H9 (cell line): Measurements from ENCODE around the gene GPR15LG. TPM values are rescaled to one million over a fixed set of nuclear protein-coding genes. Genes with fewer than 3 reads are reported as not detected.
"Not testable (repeated sequence)": the region's sequence is repeated elsewhere in the genome, so short reads cannot be mapped to it uniquely, and the experiment has no call there.

Experiments
- DNase-seq: peaks from one replicate; pipeline ENCODE4 v3.0.0-alpha.2; 2017
- H2AFZ ChIP-seq: one replicate; pipeline ENCODE4 v1.6.1; 2013; ENCODE audit warnings: mild to moderate bottlenecking, low read length, control low read depth, moderate library complexity
- H2AK5ac ChIP-seq: 2 replicates; pipeline ENCODE4 v1.6.1; 2013; ENCODE audit warnings: low read length, control low read depth, mixed read lengths; ENCODE audit not compliant: insufficient read length
- H2BK120ac ChIP-seq: one replicate; pipeline ENCODE4 v1.6.1; 2013; ENCODE audit warnings: low read depth, mild to moderate bottlenecking, low read length, control low read depth, inconsistent platforms; ENCODE audit not compliant: poor library complexity, severe bottlenecking
- H2BK12ac ChIP-seq: 2 replicates; pipeline ENCODE4 v1.6.1; 2013; ENCODE audit warnings: low read length, control low read depth, mixed read lengths, low read depth; ENCODE audit not compliant: insufficient read length
- H2BK15ac ChIP-seq: 2 replicates; pipeline ENCODE4 v1.6.1; 2013; ENCODE audit warnings: low read depth, low read length, control low read depth
- H2BK20ac ChIP-seq: one replicate; pipeline ENCODE4 v1.6.1; 2013; ENCODE audit warnings: low read depth, mild to moderate bottlenecking, low read length, control low read depth, inconsistent platforms; ENCODE audit not compliant: poor library complexity, severe bottlenecking
- H2BK5ac ChIP-seq: 2 replicates; pipeline ENCODE4 v1.6.1; 2013; ENCODE audit warnings: low read length, control low read depth, mixed read lengths; ENCODE audit not compliant: insufficient read length
- H3K14ac ChIP-seq: 2 replicates; pipeline ENCODE4 v1.6.1; 2013; ENCODE audit warnings: low read length, control low read depth; ENCODE audit not compliant: insufficient read depth
- H3K18ac ChIP-seq: 2 replicates; pipeline ENCODE4 v1.6.1; 2013; ENCODE audit warnings: low read depth, mild to moderate bottlenecking, mixed read lengths, low read length, control low read depth; ENCODE audit not compliant: insufficient read length
- H3K23ac ChIP-seq: 2 replicates; pipeline ENCODE4 v1.6.1; 2013; ENCODE audit warnings: low read length, control low read depth, mixed read lengths, low read depth; ENCODE audit not compliant: insufficient read length
- H3K23me2 ChIP-seq: 2 replicates; pipeline ENCODE4 v1.6.1; 2013; ENCODE audit warnings: low read depth, mild to moderate bottlenecking, mixed read lengths, low read length, control low read depth; ENCODE audit not compliant: insufficient read length, poor library complexity, severe bottlenecking
- H3K27ac ChIP-seq: 2 replicates; pipeline ENCODE4 v1.5.1; 2013; ENCODE audit warnings: low read length, control low read depth, mixed read lengths, low read depth; ENCODE audit not compliant: insufficient read length
- H3K27me3 ChIP-seq: 2 replicates; pipeline ENCODE4 v1.6.1; 2013; ENCODE audit warnings: low read length, control low read depth, inconsistent platforms; ENCODE audit not compliant: insufficient read depth
- H3K4ac ChIP-seq: 2 replicates; pipeline ENCODE4 v1.6.1; 2013; ENCODE audit warnings: low read depth, mild to moderate bottlenecking, control low read depth, inconsistent platforms, low read length, moderate library complexity
- H3K4me1 ChIP-seq: 2 replicates; pipeline ENCODE4 v1.6.1; 2013; ENCODE audit warnings: low read length, control low read depth, inconsistent platforms; ENCODE audit not compliant: insufficient read depth
- H3K4me2 ChIP-seq: 2 replicates; pipeline ENCODE4 v1.6.1; 2013; ENCODE audit warnings: low read length, control low read depth, mixed read lengths; ENCODE audit not compliant: insufficient read length, insufficient read depth
- H3K56ac ChIP-seq: 2 replicates; pipeline ENCODE4 v1.6.1; 2013; ENCODE audit warnings: low read depth, mild to moderate bottlenecking, mixed read lengths, low read length, control low read depth; ENCODE audit not compliant: insufficient read length
- H3K79me1 ChIP-seq: 2 replicates; pipeline ENCODE4 v1.6.1; 2013; ENCODE audit warnings: low read depth, mild to moderate bottlenecking, moderate library complexity, low read length, control low read depth, inconsistent platforms; ENCODE audit not compliant: insufficient read depth, poor library complexity, severe bottlenecking
- H3K79me2 ChIP-seq: 2 replicates; pipeline ENCODE4 v1.6.1; 2013; ENCODE audit warnings: low read length, control low read depth, inconsistent platforms; ENCODE audit not compliant: insufficient read depth
- H3K9ac ChIP-seq: 2 replicates; pipeline ENCODE4 v1.6.1; 2013; ENCODE audit warnings: low read length, control low read depth, mixed read lengths; ENCODE audit not compliant: insufficient read length; ENCODE audit errors: extremely low read depth
- H3K9me3 ChIP-seq: one replicate; pipeline ENCODE4 v1.6.1; 2013; ENCODE audit warnings: low read depth, low read length, inconsistent platforms; ENCODE audit not compliant: control insufficient read depth
- H3T11ph ChIP-seq: one replicate; pipeline ENCODE4 v1.6.1; 2013; ENCODE audit warnings: mild to moderate bottlenecking, low read length, control low read depth, inconsistent platforms
- H4K20me1 ChIP-seq: one replicate; pipeline ENCODE4 v1.6.1; 2013; ENCODE audit not compliant: control insufficient read depth, insufficient read length, insufficient read depth
- H4K5ac ChIP-seq: 2 replicates; pipeline ENCODE4 v1.6.1; 2013; ENCODE audit warnings: low read depth, mild to moderate bottlenecking, mixed read lengths, low read length, control low read depth; ENCODE audit not compliant: insufficient read length
- H4K8ac ChIP-seq: replicated peaks from 2 replicates; pipeline ENCODE4 v1.6.1; 2013; ENCODE audit warnings: low read length, control low read depth, mixed read lengths, low read depth; ENCODE audit not compliant: insufficient read length
- H4K91ac ChIP-seq: 2 replicates; pipeline ENCODE4 v1.6.1; 2013; ENCODE audit warnings: low read depth, mild to moderate bottlenecking, moderate library complexity, mixed read lengths, low read length, control low read depth; ENCODE audit not compliant: insufficient read length
- H3K27ac Mint-ChIP-seq, 3 experiments: 2 replicates in 2 of 3; 3 replicates in 1 of 3; pipeline ENCODE4 v1.8.0; 2020 to 2021; ENCODE audit warnings: mixed read lengths in 3 of 3, mild to moderate bottlenecking in 1 of 3, moderate library complexity in 1 of 3
- H3K27me3 Mint-ChIP-seq: 2 replicates; pipeline ENCODE4 v1.8.0; 2021; ENCODE audit warnings: low read depth, mild to moderate bottlenecking, moderate library complexity, mixed read lengths
- H3K36me3 Mint-ChIP-seq, 3 experiments: 2 replicates in 2 of 3; 3 replicates in 1 of 3; pipeline ENCODE4 v1.8.0; 2020 to 2021; ENCODE audit warnings: low read depth in 3 of 3, mixed read lengths in 3 of 3; ENCODE audit not compliant: insufficient read depth in 1 of 3
- H3K4me1 Mint-ChIP-seq, 2 experiments: 2 replicates each; pipeline ENCODE4 v1.8.0; 2020; ENCODE audit warnings: mixed read lengths in 2 of 2
- H3K4me3 Mint-ChIP-seq, 2 experiments: 2 replicates in 1 of 2; 3 replicates in 1 of 2; pipeline ENCODE4 v1.8.0; 2020 to 2021; ENCODE audit warnings: mild to moderate bottlenecking in 2 of 2, mixed read lengths in 2 of 2, moderate library complexity in 1 of 2
- H3K9me3 Mint-ChIP-seq, 2 experiments: 2 replicates in 1 of 2; 3 replicates in 1 of 2; pipeline ENCODE4 v1.8.0; 2020; ENCODE audit warnings: mild to moderate bottlenecking in 2 of 2, mixed read lengths in 2 of 2, moderate library complexity in 1 of 2
- CTCF ChIP-seq: fragments of 200-600 bp; sonication (generic); conservative IDR thresholded peaks from 3 replicates; pipeline ENCODE4 v1.8.0; 2021; ENCODE audit warnings: antibody characterized with exemption, mild to moderate bottlenecking
- WGBS: extraction: QIAGEN DNeasy Blood & Tissue Kit; methylation state at CpG from one replicate; pipeline ENCODE4 v1.1.7; 2013; ENCODE audit warnings: missing lambda C conversion rate, low lambda C conversion rate, mixed read lengths; ENCODE audit not compliant: insufficient read length; ENCODE audit errors: extremely low coverage; 5-methylcytosine and 5-hydroxymethylcytosine counted together
- total RNA-seq: library from RNA; stranded (reverse); gene quantifications from 2 replicates; pipeline ENCODE4 v1.2.1, GENCODE V29; 2021

The GPR15LG gene
- total RNA-seq, 1 experiment from 2014 or later = not detected

- H3K14ac ChIP-seq = no peak overlapping the region; the same call in 1 of the 2 replicates
- H2BK15ac ChIP-seq = no peak overlapping the region
- H3K4me1 ChIP-seq = peaks cover 3% of the 10 kb centered on the region; the same call in 1 of the 2 replicates
- H2BK5ac ChIP-seq = no peak overlapping the region
- H2BK120ac ChIP-seq = no peak overlapping the region
- no peak overlapping the region for H3K4ac ChIP-seq
- no peaks in the 10 kb centered on the region for H3K79me1 ChIP-seq
- no peak overlapping the region for H3T11ph ChIP-seq
- H3K9me3 ChIP-seq = no peaks in the 10 kb centered on the region
- no peaks in the 10 kb centered on the region for H3K4me1 Mint-ChIP-seq
- peaks cover 0 to 8% (median 3%) of the 10 kb centered on the region in 3 experiments; a peak in 4 of 7 replicates for H3K36me3 Mint-ChIP-seq
- DNase-seq = no peak
- H4K5ac ChIP-seq = no peak overlapping the region
- H3K27ac ChIP-seq = no peak overlapping the region
- no peak for TF ChIP-seq CTCF
- H3K56ac ChIP-seq = no peak overlapping the region
- no peak overlapping the region for H2BK12ac ChIP-seq
- H3K27ac Mint-ChIP-seq = no peak overlapping the region
- H3K27me3 Mint-ChIP-seq = no peaks in the 10 kb centered on the region; the same call in 1 of the 2 replicates
- H3K18ac ChIP-seq = no peak overlapping the region
- H3K23me2 ChIP-seq = no peaks in the 10 kb centered on the region
- no peak overlapping the region for H4K91ac ChIP-seq
- no peaks in the 10 kb centered on the region for H4K20me1 ChIP-seq
- H3K4me2 ChIP-seq = no peak overlapping the region
- no peak overlapping the region for H2BK20ac ChIP-seq
- no peaks in the 10 kb centered on the region; the same call in 1 of the 2 replicates for H3K27me3 ChIP-seq
- H3K4me3 Mint-ChIP-seq = no peak overlapping the region
- no CpG with 5 or more reads among the region's 12 CpGs for WGBS
- no peak overlapping the region for H2AK5ac ChIP-seq
- peaks cover 7 to 10% of the 10 kb centered on the region in 2 experiments; a peak in 4 of 5 replicates for H3K9me3 Mint-ChIP-seq
- H3K23ac ChIP-seq = no peak overlapping the region
- no peak overlapping the region for H3K9ac ChIP-seq
- H2AFZ ChIP-seq = no peak overlapping the region
- H4K8ac ChIP-seq = no peak overlapping the region
- H3K79me2 ChIP-seq = no peaks in the 10 kb centered on the region
These were observed 5.6 kb downstream of the GPR15LG start for GRCh38 chr10:84179059-84179710.

- not testable (repeated sequence) for H2BK120ac ChIP-seq, H3K79me2 ChIP-seq, H3K27me3 ChIP-seq, H2AK5ac ChIP-seq, H3K9me3 Mint-ChIP-seq, DNase-seq, H4K91ac ChIP-seq, H4K20me1 ChIP-seq, H3K36me3 Mint-ChIP-seq, H3T11ph ChIP-seq, H2BK12ac ChIP-seq, H3K4me3 Mint-ChIP-seq, H3K27me3 Mint-ChIP-seq, H3K9me3 ChIP-seq, H3K4ac ChIP-seq, H2BK20ac ChIP-seq, H3K18ac ChIP-seq, H3K79me1 ChIP-seq, H2BK15ac ChIP-seq, H3K4me2 ChIP-seq, H4K5ac ChIP-seq, H2AFZ ChIP-seq, H3K14ac ChIP-seq, H3K4me1 ChIP-seq, H2BK5ac ChIP-seq, H3K23me2 ChIP-seq, H3K27ac ChIP-seq, H4K8ac ChIP-seq, H3K4me1 Mint-ChIP-seq, H3K56ac ChIP-seq, H3K23ac ChIP-seq, H3K9ac ChIP-seq, H3K27ac Mint-ChIP-seq
- no CpG with 5 or more reads among the region's 22 CpGs for WGBS
These were observed 6.8 kb downstream of the GPR15LG start for GRCh38 chr10:84180386-84180785.
